K562 (cell line): Measurements from ENCODE around the gene CNNM2. TPM values are rescaled to one million over a fixed set of nuclear protein-coding genes. Genes with fewer than 3 reads are reported as not detected.

Experiments
- ATAC-seq: fragments of 200-7000 bp; cut with Tn5 transposase; 3 replicates; pipeline ENCODE4 v1.9.1; 2020; ENCODE audit warnings: moderate library complexity
- BruUV-seq: library from RNA; stranded (reverse); fragments of 400-500 nt; replicated peaks from 2 replicates; lab custom pipeline; 2021; lab: Mats Ljungman, UMichigan
- CTCF ChIA-PET: fragments of 300-600 bp; formaldehyde crosslinking; extraction: SDS; loops from one replicate; lab custom pipeline; 2021; ENCODE audit warnings: low intra/inter-chr PET ratio; lab: Yijun Ruan, JAX
- POLR2A ChIA-PET: fragments of 300-600, 350-650 bp; sonication (Branson Sonifier 250); formaldehyde crosslinking; extraction: SDS; loops from one replicate; lab custom pipeline; 2021; ENCODE audit warnings: antibody characterized with exemption, inconsistent platforms; lab: Yijun Ruan, JAX
- DNase-seq, 4 experiments: peaks; one replicate each; pipeline versions ENCODE4 v3.0.0 to v3.0.0-alpha.2; 2011 to 2018; ENCODE audit warnings: low spot score in 3 of 4, mixed read lengths in 3 of 4; ENCODE audit errors: extremely low read depth in 1 of 4
- FAIRE-seq: peaks from 2 replicates; lab custom pipeline; 2011; peaks lifted over from hg19 to GRCh38; lab: Jason Lieb, UNC
- H2AFZ ChIP-seq: 2 replicates; pipeline ENCODE4 v1.6.0; 2011; ENCODE audit warnings: low read depth, low read length, control low read depth, inconsistent platforms
- H3K27ac ChIP-seq: fragments of 200-600 bp; 3 replicates; pipeline ENCODE4 v1.8.0; 2011; ENCODE audit warnings: low read depth, mild to moderate bottlenecking, control low read depth, inconsistent platforms, low read length, moderate library complexity, mixed read lengths; ENCODE audit errors: extremely low read depth
- H3K27me3 ChIP-seq, 2 experiments: fragments of 300-600 bp in 1 of 2; 2 replicates in 1 of 2; 3 replicates in 1 of 2; pipeline versions ENCODE4 v1.6.0 to v1.8.0; 2011; ENCODE audit warnings: inconsistent platforms in 2 of 2, low read length in 2 of 2, mild to moderate bottlenecking in 1 of 2, mixed read lengths in 1 of 2, moderate library complexity in 1 of 2; ENCODE audit not compliant: control insufficient read depth in 2 of 2, insufficient read depth in 2 of 2
- H3K36me3 ChIP-seq: fragments of 300-600 bp; 3 replicates; pipeline ENCODE4 v1.8.0; 2011; ENCODE audit warnings: mild to moderate bottlenecking, low read length, inconsistent platforms; ENCODE audit not compliant: control insufficient read depth, insufficient read depth
- H3K4me1 ChIP-seq, 2 experiments: fragments of 200-600 bp in 1 of 2; replicated peaks in 1 of 2; 2 replicates in 1 of 2; 3 replicates in 1 of 2; pipeline versions ENCODE4 v1.5.1 to v1.8.0; 2011; ENCODE audit warnings: inconsistent platforms in 2 of 2, low read length in 2 of 2, mild to moderate bottlenecking in 1 of 2, mixed read lengths in 1 of 2, moderate library complexity in 1 of 2; ENCODE audit not compliant: control insufficient read depth in 2 of 2, insufficient read depth in 2 of 2
- H3K4me2 ChIP-seq: 2 replicates; pipeline ENCODE4 v1.6.1; 2011; ENCODE audit warnings: low read length, control low read depth, inconsistent platforms, mixed read lengths; ENCODE audit not compliant: insufficient read depth
- H3K4me3 ChIP-seq: fragments of 200-600 bp; sonication (generic), shearing (Covaris generic); 2 replicates; pipeline ENCODE4 v1.5.1; 2016; ENCODE audit warnings: control low read depth, inconsistent platforms
- H3K79me2 ChIP-seq: fragments of 200-600 bp; 3 replicates; pipeline ENCODE4 v1.8.0; 2011; ENCODE audit warnings: low read length, inconsistent platforms; ENCODE audit not compliant: control insufficient read depth, insufficient read depth
- H3K9ac ChIP-seq, 2 experiments: 2 replicates each; pipeline versions ENCODE4 v1.6.0 to v1.6.1; 2011; ENCODE audit warnings: low read depth in 2 of 2, low read length in 2 of 2, control low read depth in 1 of 2, inconsistent platforms in 1 of 2, mild to moderate bottlenecking in 1 of 2, mixed read lengths in 1 of 2; ENCODE audit not compliant: insufficient read depth in 1 of 2
- H3K9me1 ChIP-seq: one replicate; pipeline ENCODE4 v1.6.0; 2011; ENCODE audit warnings: inconsistent platforms, mild to moderate bottlenecking, low read length, moderate library complexity; ENCODE audit not compliant: control insufficient read depth, insufficient read depth
- H3K9me3 ChIP-seq: replicated peaks from 2 replicates; pipeline ENCODE4 v1.5.1; 2011; ENCODE audit warnings: low read depth, low read length, inconsistent platforms; ENCODE audit not compliant: control insufficient read depth, insufficient read depth
- H4K20me1 ChIP-seq: replicated peaks from 2 replicates; pipeline ENCODE4 v1.6.1; 2011; ENCODE audit warnings: low read length, inconsistent platforms, mixed read lengths; ENCODE audit not compliant: control insufficient read depth, insufficient read depth
- ARID1B ChIP-seq: fragments of 450-650 bp; IDR thresholded peaks from 2 replicates; pipeline ENCODE4 v1.6.1; 2016; ENCODE audit warnings: antibody characterized with exemption, mild to moderate bottlenecking, inconsistent platforms
- ARID3A ChIP-seq: IDR thresholded peaks from 2 replicates; pipeline ENCODE4 v1.6.1; 2012; ENCODE audit warnings: low read depth, low read length, improper control_type of control experiment, borderline replicate concordance
- DACH1 ChIP-seq: fragments of 450-650 bp; IDR thresholded peaks from 2 replicates; pipeline ENCODE4 v1.6.1; 2018; ENCODE audit not compliant: partially characterized antibody
- DPF2 ChIP-seq: fragments of 450-650 bp; IDR thresholded peaks from 2 replicates; pipeline ENCODE4 v1.6.1; 2016
- GATA2 ChIP-seq: sonication (generic); formaldehyde crosslinking; IDR thresholded peaks from 2 replicates; pipeline ENCODE4 v1.4.0; 2020; ENCODE audit warnings: mild to moderate bottlenecking, missing genetic modification reagents
- HES1 ChIP-seq: fragments of 450-650 bp; IDR thresholded peaks from 2 replicates; pipeline ENCODE4 v1.6.1; 2016; ENCODE audit warnings: low read depth, mild to moderate bottlenecking, moderate library complexity
- HMG20B ChIP-seq: fragments of 250-450 bp; sonication (Bioruptor Pico); IDR thresholded peaks from 2 replicates; pipeline ENCODE4 v1.5.0; 2021; ENCODE audit warnings: mild to moderate bottlenecking
- KLF13 ChIP-seq: fragments of 450-650 bp; IDR thresholded peaks from 2 replicates; pipeline ENCODE4 v1.6.1; 2016; ENCODE audit warnings: missing genetic modification characterization, low read depth, mild to moderate bottlenecking, missing compliant biosample characterization, moderate library complexity, borderline replicate concordance
- MTA2 ChIP-seq: fragments of 450-650 bp; IDR thresholded peaks from 2 replicates; pipeline ENCODE4 v1.6.1; 2016; ENCODE audit warnings: low read depth
- NFRKB ChIP-seq: fragments of 450-650 bp; IDR thresholded peaks from 2 replicates; pipeline ENCODE4 v1.6.1; 2016; ENCODE audit warnings: low read depth
- PBX2 ChIP-seq, 2 experiments: IDR thresholded peaks in 1 of 2; conservative IDR thresholded peaks in 1 of 2; 2 replicates each; pipeline ENCODE4 v1.6.1; 2016; ENCODE audit warnings: low read depth in 2 of 2, mild to moderate bottlenecking in 1 of 2, missing compliant biosample characterization in 1 of 2, missing genetic modification characterization in 1 of 2, moderate library complexity in 1 of 2
- PML ChIP-seq: IDR thresholded peaks from 2 replicates; pipeline ENCODE4 v1.6.1; 2012; ENCODE audit warnings: low read length, inconsistent platforms
- PTBP1 ChIP-seq: fragments of 200-400 bp; formaldehyde crosslinking; IDR thresholded peaks from 2 replicates; pipeline ENCODE4 v1.6.1; 2017; ENCODE audit warnings: low read depth, low read length
- STAT5A ChIP-seq: IDR thresholded peaks from 2 replicates; pipeline ENCODE4 v1.6.1; 2012; ENCODE audit warnings: low read length, inconsistent platforms, borderline replicate concordance
- TCF3 ChIP-seq: sonication (generic); formaldehyde crosslinking; IDR thresholded peaks from 2 replicates; pipeline ENCODE4 v1.4.0; 2020; ENCODE audit warnings: mild to moderate bottlenecking, missing genetic modification reagents
- TRIM24 ChIP-seq, 2 experiments: fragments of 450-650 bp; IDR thresholded peaks; 2 replicates each; pipeline ENCODE4 v1.6.1; 2016
- ZNF79 ChIP-seq: fragments of 250-450 bp; sonication (Bioruptor Pico); IDR thresholded peaks from 2 replicates; pipeline ENCODE4 v1.4.0; 2020; ENCODE audit warnings: low read depth, mild to moderate bottlenecking, moderate library complexity
- WGBS: fragments of 100-300 bp; shearing (Covaris generic); methylation state at CpG from one replicate; pipeline ENCODE4 v1.1.6; 2016; ENCODE audit warnings: low coverage, mixed read lengths; ENCODE audit not compliant: insufficient coverage; ENCODE audit errors: missing lambda C conversion rate; 5-methylcytosine and 5-hydroxymethylcytosine counted together
- in situ Hi-C: fragments of 300-500 bp; cut with MboI; formaldehyde crosslinking; loops from 4 replicates; pipeline ENCODE4 v1.15.0; 2018; ENCODE audit warnings: inconsistent platforms, mixed read lengths
- intact Hi-C: fragments of 100-400 bp; cut with micrococcal nuclease; formaldehyde crosslinking; loops from 2 replicates; pipeline ENCODE4 v1.14.2; 2022
- polyA plus RNA-seq, 8 experiments: library from polyadenylated mRNA; depleted of rRNA in 4 of 8; stranded (reverse) in 5 of 8; unstranded in 3 of 8; fragments of >200 nt; fragmentation: Nextera tagmentation in 2 of 8; fragmentation: Illumina TruSeq in 1 of 8; extraction: Ambion mirVana in 2 of 8; extraction: Trizol in 1 of 8; gene quantifications; 2 replicates each; pipeline versions ENCODE4 v1.2.1 to v1.2.3, GENCODE V29; 2011 to 2014; ENCODE audit warnings: inconsistent platforms in 1 of 8, missing spikeins in 1 of 8
- total RNA-seq, 7 experiments: library from RNA; depleted of rRNA in 6 of 7; stranded (reverse); fragments of >200 nt in 6 of 7; fragmentation: Illumina TruSeq in 2 of 7; extraction: Trizol in 2 of 7; gene quantifications; 2 replicates each; pipeline versions ENCODE4 v1.2.1 to v1.2.3, GENCODE V29; 2011 to 2021; ENCODE audit warnings: low replicate concordance in 1 of 7

The CNNM2 gene
- total and polyA plus RNA-seq, 9 of the 15 experiments (the other 6 are each of a cell fraction or from before 2014, with no cell fraction given): 0.21 to 5.0 (median 1.3) TPM

- no peaks in the 10 kb centered on the region for H4K20me1 ChIP-seq
- H3K9me1 ChIP-seq: no peaks in the 10 kb centered on the region
- WGBS: 13% methylated on average over 6 of the region's 6 CpGs
- H3K36me3 ChIP-seq: no peaks in the 10 kb centered on the region
- DNase-seq (peak in 3 of 4 experiments; percentile 15 to 51 (median 30)), ATAC-seq (peak; percentile 83), FAIRE-seq (peak; percentile 94)
- peaks cover 0 to 20% of the 10 kb centered on the region in 2 experiments; a peak in 2 of 5 replicates for H3K4me1 ChIP-seq
- intact Hi-C loops (loop anchor here (5.0 kb wide), 1 partner anchor 46 kb away; the partner anchor contains the start of gene CNNM2), in situ Hi-C loops (no loop called here)
- no TSS peak for BruUV-seq
- H3K79me2 ChIP-seq: no peaks in the 10 kb centered on the region
- 0 out of 3 replicates have a peak overlapping the region, but pooled peaks have one; percentile 15 for H3K27ac ChIP-seq
- ChIA-PET POLR2A (interaction anchor here (1.3 kb wide), 1 partner anchor 10 kb away, joined by 3 read pairs; no protein-coding TSS in a partner anchor), CTCF (no interaction called here)
- no peaks in the 10 kb centered on the region for H3K27me3 ChIP-seq
- H2AFZ ChIP-seq: 0 out of 2 replicates have a peak overlapping the region, but pooled peaks have one; percentile 23
- no peak overlapping the region for H3K4me3 ChIP-seq
- no peak overlapping the region for H3K9ac ChIP-seq
- no peak overlapping the region for H3K4me2 ChIP-seq
- H3K9me3 ChIP-seq: no peaks in the 10 kb centered on the region
- no peak for TF ChIP-seq KLF13
- no peak for TF ChIP-seq ZNF79 (CRISPR knock-in tag)
- TF ChIP-seq DPF2: peak; percentile 87
- TF ChIP-seq STAT5A: peak; percentile 41; the same call in 1 of the 2 replicates
- peak; percentile 78 for TF ChIP-seq MTA2
- 0 out of 4 replicates have a peak, but pooled peaks of 1 of the 2 experiments have one; percentile 39 for TF ChIP-seq TRIM24 (IDR thresholded peaks at IDR 0.05)
- TF ChIP-seq DACH1: peak; percentile 6
- no peak for TF ChIP-seq NFRKB
- peak; percentile 82 for TF ChIP-seq GATA2
- peak; percentile 86; the same call in 1 of the 2 replicates for TF ChIP-seq HES1
- peak; percentile 35; the same call in 1 of the 2 replicates for TF ChIP-seq ARID3A
- peak; percentile 79 for TF ChIP-seq TCF3
- TF ChIP-seq ARID1B: peak; percentile 92
- TF ChIP-seq PTBP1: no peak
- no peak for TF ChIP-seq HMG20B (CRISPR knock-in tag)
- no peak for TF ChIP-seq PBX2 (CRISPR knock-in tag; IDR thresholded peaks at IDR 0.05; ENCODE audit: low read depth)
- peak; percentile 56 for TF ChIP-seq PBX2 (tag; conservative IDR thresholded peaks at IDR 0.05; ENCODE audit: low read depth)
- no peak for TF ChIP-seq PML
These were observed 45.1 kb downstream of the CNNM2 start for GRCh38 chr10:102962951-102963755.
